GM04504 (cell line): ENCODE measurements around the gene SRC.
"Not testable (repeated sequence)": the region's sequence is repeated elsewhere in the genome, so short reads cannot be mapped to it uniquely, and the experiment has no call there.

Experiments
- DNase-seq: peaks from one replicate; pipeline ENCODE4 v3.0.0-alpha.2; 2012; ENCODE audit warnings: low read depth

Gene SRC

DNA sequence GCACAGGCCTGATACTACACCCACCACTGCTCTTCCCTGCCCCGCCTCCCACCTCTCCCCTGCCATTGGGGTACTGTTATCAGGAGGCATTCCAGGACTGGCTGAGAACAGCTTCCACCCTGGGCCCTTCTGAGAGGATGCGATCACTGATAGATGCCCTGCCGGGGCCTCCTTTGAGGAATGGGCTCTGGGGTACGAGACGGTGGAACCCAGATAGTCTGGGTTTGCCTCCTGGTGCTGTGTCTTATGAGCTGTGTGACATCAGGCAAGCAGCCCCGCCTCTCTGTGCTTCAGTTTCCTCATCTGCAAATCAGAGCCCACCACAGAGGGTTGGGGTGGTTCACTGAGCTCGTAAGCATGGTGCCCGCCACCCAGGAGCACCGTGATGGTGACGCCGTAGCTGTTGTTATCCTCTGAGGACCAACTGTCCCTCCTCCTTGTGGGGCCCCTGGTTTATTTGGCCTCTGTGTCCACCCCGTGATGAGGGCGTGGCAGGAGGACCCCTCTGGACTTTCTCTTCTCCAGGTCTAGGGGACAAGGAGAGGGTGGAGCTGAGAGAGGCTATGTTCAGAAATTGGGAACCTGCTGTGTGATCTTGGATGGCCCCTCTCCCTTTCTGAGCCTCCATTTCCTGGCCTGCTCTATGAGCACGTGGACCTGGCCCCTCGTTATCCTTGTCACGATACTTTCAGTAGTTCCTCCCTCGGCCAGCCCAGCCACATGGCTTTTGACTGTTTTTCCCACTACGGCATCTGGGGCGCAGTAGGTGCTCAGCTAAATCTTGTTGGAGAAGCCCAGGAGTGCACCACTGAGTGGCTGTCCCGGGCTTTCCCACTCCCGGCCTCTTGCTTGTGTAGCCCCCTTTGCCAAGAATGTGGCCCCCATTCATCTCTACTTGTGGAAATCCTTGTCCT, 18.3 kb downstream of the SRC start:
- DNase-seq, result no peak

GRCh38 chr20:37364927-37365272, 19.0 kb downstream of the SRC start:
- no peak for DNase-seq

- no peak for DNase-seq
These were observed 20.1 kb downstream of the SRC start for GRCh38 chr20:37365760-37366638.

DNA sequence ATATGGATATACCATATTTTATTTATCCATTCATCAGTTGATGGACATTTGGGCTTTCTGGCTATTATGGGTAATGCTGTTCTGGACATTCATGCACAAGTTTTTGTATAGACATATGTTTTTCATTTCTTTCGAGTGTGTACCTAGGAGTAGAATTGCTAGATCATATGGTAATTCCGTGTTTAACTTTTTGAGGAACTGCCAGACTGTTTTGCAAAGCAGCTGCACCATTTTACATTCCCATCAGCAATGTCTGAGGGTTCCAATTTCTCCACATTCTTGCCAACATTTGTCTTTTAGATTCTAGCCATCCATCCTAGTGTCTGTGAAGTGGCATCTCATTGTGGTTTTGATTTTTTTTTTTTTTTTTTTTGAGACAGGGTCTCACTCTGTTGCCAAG, 20.8 kb downstream of the SRC start:
- no peak for DNase-seq

- DNase-seq, result no peak
These were observed 23.9 kb downstream of the SRC start for GRCh38 chr20:37369846-37370245.

DNA sequence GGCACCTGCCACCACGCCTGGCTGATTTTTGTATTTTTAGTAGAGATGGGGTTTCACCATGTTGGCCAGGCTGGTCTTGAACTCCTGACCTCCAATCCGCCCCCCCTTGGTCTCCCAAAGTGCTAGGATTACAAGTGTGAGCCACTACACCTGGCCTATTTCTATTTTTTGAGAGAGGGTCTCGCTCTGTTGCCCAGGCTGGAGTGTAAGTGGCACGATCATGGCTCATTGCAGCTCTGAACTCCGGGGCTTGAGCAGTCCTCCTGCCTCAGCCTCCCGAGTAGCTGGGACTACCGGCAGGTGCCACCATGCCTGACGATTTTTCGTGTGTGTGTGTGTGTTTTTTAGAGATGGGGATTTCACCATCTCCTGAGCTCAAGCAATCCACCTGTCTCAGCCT, 25.9 kb downstream of the SRC start:
- DNase-seq, result not testable (repeated sequence)

- no peak for DNase-seq
These were observed 26.5 kb downstream of the SRC start for GRCh38 chr20:37372441-37372840.

DNA sequence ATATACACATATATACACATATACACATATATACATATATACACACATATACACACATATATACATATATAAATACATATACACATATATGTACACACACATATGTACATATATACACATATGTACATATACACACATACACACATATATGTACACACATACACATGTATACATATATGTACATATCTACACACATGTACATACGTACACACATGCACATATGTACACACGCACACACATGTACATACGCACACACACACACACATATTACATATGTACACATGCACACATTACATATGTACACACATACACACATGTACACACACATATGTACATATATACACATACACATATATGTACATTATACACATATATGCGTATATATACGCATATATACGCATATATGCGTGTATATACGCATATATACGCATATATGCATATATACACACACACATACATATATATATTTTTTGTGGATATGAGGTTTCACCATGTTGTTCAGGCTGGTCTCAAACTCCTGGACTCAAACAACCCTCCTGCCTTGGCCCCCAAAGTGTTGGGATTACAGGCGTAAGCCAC, 27.2 kb downstream of the SRC start:
- DNase-seq, result no peak

- DNase-seq, result no peak
These were observed 29.3 kb downstream of the SRC start for GRCh38 chr20:37375227-37375626.

- no peak for DNase-seq
These were observed 30.4 kb downstream of the SRC start for GRCh38 chr20:37376324-37376723.

DNA sequence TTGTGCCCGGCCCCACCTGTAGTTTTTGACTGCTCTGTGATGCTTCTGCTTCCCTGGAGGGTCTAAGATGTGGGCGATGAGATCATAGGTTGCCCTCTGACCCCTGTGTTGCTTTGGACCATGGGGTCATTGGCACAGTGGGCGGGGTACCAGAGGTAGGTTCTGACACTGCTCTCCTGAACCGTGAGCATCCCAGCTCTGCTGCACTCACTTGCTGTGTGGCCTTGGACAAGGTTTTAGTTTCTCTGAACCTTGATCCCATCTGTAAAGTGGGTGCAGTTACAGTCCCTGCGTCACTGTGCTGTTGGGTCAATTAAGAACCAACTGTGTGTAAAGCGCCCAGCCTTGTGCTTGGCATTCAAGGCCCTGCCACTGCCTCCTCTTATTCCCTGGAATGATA, 30.9 kb downstream of the SRC start:
- no peak for DNase-seq

DNA sequence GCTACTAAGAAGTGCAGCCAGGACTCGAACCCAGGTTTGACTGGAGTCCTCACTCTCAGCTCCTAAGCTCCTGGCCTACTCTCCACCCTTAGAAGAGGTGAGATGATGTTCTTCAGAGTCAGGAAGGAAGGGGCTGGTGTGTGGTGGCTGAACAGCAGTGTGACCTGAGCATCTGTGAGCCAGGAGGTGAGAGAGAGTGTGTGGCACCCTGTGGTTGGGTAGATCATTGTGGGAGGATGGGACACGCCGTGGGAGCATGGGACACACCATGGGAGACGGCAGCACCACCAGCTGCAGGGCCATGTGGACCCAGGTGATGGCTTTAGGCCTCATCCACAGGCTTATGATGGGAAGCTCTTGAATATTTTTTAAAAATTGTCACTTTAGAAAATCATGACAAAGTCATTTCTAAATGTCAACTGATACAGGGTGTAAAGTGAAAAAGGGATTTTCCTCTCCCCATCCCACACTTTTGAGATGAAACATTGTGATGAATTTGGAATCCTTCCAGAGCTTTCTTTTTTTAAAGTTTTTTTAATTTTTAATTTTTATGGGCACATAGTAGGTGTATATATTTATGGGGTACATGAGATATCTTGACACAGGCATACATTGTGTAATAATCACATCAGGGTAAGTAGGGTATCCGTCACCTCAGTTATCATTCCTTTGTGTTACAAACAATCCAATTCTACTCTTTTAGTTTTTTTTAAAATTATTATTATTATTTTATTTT, 31.6 kb downstream of the SRC start:
- no peak for DNase-seq

GRCh38 chr20:37378420-37378784, 32.5 kb downstream of the SRC start:
- no peak for DNase-seq

- no peak for DNase-seq
These were observed 33.1 kb downstream of the SRC start for GRCh38 chr20:37378785-37379598.

DNA sequence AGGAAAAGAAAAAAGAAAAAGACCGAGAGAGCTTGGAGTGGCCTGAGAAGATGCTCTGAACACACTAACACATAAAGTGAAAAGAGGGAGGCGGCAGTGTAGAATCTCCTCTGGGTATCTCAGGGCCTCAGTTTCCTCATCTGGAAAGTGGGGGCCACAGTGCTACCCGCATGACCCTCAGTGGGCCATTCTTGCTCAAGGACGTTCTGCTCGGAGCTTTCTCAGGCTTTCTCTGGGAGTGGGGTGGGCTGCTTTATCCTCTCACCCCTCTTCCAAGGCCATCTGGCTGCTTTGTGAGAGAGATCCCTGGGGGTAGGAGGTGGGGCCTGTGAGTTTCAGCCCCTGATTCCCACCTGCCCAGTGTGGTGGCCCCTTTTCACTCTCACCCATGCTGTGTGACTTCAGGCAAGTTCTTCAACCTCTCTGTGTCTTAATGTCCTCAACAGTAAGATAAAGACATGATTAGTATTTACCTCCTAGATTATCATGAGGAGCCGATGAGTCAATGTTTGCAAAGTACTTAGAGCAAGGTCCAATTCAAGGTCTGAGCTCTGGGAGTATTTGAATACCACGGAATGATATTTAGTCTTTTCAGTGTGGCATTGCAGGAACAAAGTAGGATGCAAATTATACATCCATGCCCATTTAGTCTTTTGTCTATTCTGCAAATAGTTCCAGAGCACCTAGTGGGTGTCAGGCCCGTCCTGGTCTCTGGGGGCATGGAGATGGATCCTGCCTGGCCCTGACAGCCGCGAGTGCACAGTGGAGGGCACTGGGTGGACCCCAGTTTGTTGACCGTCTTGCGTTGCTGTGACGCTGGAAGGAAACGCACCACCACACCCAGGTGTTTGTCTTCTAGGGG, 34.3 kb downstream of the SRC start:
- no peak for DNase-seq

DNA sequence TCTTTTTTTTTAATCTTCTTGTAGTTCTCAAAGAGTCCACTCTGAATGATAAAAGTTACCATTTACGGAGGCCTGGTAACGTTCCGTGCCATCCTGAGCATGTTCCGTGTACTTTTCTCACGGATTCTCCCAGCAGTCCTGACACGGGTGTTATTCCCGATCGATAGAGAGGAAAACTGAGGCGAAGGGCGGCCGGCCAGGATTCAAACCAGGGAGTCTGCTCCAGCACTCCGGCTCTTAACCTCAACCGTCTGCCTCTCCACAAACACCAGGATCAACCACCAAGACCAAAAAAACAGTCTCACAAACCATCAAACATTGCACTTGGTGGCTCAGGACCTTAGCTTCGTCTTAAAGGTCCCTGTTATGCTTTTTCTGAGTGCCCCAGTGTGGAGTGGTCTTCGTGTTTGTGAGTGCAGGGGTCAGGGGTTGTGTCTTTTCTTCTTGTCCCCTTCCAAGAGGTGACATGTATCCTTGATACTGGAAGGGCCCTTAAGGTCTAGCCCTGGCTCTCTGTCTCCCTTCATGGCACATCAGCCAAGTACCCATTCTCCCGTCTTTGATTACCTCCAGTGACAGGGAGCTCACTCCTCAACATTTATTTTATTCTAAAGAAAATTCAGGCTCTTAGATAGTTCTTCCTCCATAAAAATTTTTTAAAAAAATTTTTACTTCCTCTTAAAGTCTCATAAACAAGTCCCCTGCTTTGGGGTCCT, 35.1 kb downstream of the SRC start:
- no peak for DNase-seq

DNA sequence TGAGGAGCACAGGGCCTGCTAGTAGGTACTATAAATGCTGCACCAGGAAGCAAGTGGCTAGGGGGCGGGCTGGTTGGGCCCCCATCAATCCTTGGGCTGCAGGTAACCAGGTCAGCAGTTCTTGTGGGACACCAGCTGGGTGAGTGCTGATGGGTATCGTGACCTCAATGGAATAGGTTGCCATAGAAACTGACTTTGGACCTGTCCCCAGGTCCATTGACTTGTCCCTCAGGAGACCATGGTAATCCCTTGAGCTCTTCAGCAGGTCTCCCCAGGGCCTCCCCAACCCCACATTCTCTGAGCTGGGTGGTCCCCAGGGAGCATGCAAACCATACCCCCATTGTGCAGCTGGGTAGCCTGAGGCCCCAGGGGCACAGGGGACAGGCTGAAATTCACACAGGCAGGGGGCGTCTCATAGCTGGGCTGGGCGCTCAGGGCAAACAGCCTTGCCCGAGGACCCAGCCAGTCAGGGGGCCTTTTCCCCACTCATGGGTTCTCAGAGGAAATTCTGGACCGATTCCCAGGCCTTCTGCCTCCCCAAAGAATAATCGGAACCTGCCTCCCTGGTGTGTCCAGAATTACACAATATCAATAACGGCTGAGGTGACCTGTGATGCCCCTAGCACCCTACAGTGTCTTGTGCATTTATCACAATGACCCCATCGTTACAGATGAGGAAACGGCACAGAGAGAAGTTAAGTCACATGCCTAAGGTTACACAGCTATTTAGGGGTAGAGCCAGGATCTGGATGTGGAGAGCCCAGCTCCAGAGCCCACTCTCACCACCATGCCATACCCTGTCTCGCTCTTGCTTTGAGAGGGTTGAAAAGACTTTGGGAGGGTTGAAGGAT, 35.9 kb downstream of the SRC start:
- DNase-seq, result no peak

GRCh38 chr20:37382482-37383120, 36.7 kb downstream of the SRC start:
- DNase-seq, result no peak
